Measurements from ENCODE around the gene SLC47A2.

DNA sequence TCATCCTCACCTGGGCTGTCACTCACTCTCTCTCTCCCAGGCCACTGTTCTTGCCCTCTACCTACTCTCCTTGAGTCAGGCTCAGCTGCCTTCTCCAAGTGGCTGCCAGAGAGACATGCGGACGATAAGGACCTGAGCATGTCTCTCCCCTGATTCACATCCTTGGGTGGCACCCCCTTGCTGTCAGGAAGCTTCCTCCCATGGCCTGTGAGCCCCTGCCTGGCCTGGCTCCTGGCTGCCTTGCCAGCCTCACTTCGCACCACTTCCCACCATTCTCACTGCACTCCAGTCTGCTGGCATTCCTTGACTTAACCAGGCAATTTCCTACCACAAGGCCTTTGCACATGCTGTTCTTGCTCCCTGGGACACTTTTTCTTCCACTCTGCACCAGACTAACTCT is 34.5 kb upstream of the SLC47A2 start:
- TF ChIP-seq CTCF (conservative IDR thresholded peaks at IDR 0.05; ENCODE audit: low read length) (no peak), EZH2phosphoT487 (IDR thresholded peaks at IDR 0.05; ENCODE audit: borderline replicate concordance, low read depth, low read length) (no peak)

Data from OCI-LY7 (cell line).